GM12878 (cell line): Measurements from ENCODE around the gene SKIDA1. TPM values are rescaled to one million over a fixed set of nuclear protein-coding genes. Genes with fewer than 3 reads are reported as not detected.

Experiments
- ATAC-seq: fragments of 200-7000 bp; cut with Tn5 transposase; 3 replicates; pipeline ENCODE4 v1.9.1; 2020; ENCODE audit warnings: mild to moderate bottlenecking, moderate library complexity
- BruUV-seq: library from RNA; stranded (reverse); fragments of 400-500 nt; replicated peaks from 2 replicates; lab custom pipeline; 2021; lab: Mats Ljungman, UMichigan
- CTCF ChIA-PET: fragments of 300-600 bp; sonication (Branson Sonifier 250); formaldehyde crosslinking; extraction: SDS; loops from one replicate; lab custom pipeline; 2021; ENCODE audit warnings: inconsistent platforms; lab: Yijun Ruan, JAX
- POLR2A ChIA-PET: fragments of 350-600 bp; formaldehyde crosslinking; extraction: SDS; loops from one replicate; lab custom pipeline; 2021; ENCODE audit warnings: inconsistent platforms; lab: Charles Lee
- RAD21 ChIA-PET: fragments of 300-600 bp; sonication (Branson Sonifier 250); formaldehyde crosslinking; loops from one replicate; lab custom pipeline; 2023; ENCODE audit warnings: antibody characterized with exemption; ENCODE audit not compliant: unreplicated experiment; lab: Charles Lee
- SMC1A ChIA-PET: fragments of 300-600 bp; sonication (Branson Sonifier 250); formaldehyde crosslinking; loops from one replicate; lab custom pipeline; 2023; ENCODE audit not compliant: unreplicated experiment, uncharacterized antibody; lab: Charles Lee
- DNase-seq: peaks from one replicate; pipeline ENCODE4 v3.0.0-alpha.2; 2011; ENCODE audit warnings: low read depth, low spot score
- FAIRE-seq: peaks from 3 replicates; lab custom pipeline; 2011; peaks lifted over from hg19 to GRCh38; lab: Jason Lieb, UNC
- H2AFZ ChIP-seq: 2 replicates; pipeline ENCODE4 v1.6.0; 2011; ENCODE audit warnings: low read depth, low read length, control low read depth; ENCODE audit not compliant: control insufficient read depth
- H3K27ac ChIP-seq: 2 replicates; pipeline ENCODE4 v1.5.1; 2011; ENCODE audit warnings: control low read depth; ENCODE audit not compliant: control insufficient read depth, insufficient read depth
- H3K27me3 ChIP-seq, 2 experiments: replicated peaks in 1 of 2; 2 replicates each; pipeline versions ENCODE4 v1.6.0 to v1.6.1; 2011; ENCODE audit warnings: low read length in 1 of 2; ENCODE audit not compliant: control insufficient read depth in 2 of 2, insufficient read depth in 2 of 2
- H3K36me3 ChIP-seq, 2 experiments: 2 replicates each; pipeline ENCODE4 v1.5.1; 2011; ENCODE audit warnings: low read length in 1 of 2; ENCODE audit not compliant: control insufficient read depth in 2 of 2, insufficient read depth in 2 of 2
- H3K4me1 ChIP-seq: 2 replicates; pipeline ENCODE4 v1.6.1; 2011; ENCODE audit warnings: mild to moderate bottlenecking, low read length, moderate library complexity, mixed read lengths; ENCODE audit not compliant: control insufficient read depth, insufficient read depth
- H3K4me2 ChIP-seq: 2 replicates; pipeline ENCODE4 v1.6.0; 2011; ENCODE audit warnings: control low read depth; ENCODE audit not compliant: control insufficient read depth, insufficient read depth
- H3K4me3 ChIP-seq: fragments of 200-600 bp; sonication (generic); 2 replicates; pipeline ENCODE4 v1.5.1; 2016
- H3K79me2 ChIP-seq: 2 replicates; pipeline ENCODE4 v1.6.0; 2011; ENCODE audit warnings: low read length; ENCODE audit not compliant: control insufficient read depth, insufficient read depth
- H3K9ac ChIP-seq: 2 replicates; pipeline ENCODE4 v1.8.0; 2011; ENCODE audit warnings: low read length, control low read depth, mixed read lengths; ENCODE audit not compliant: control insufficient read depth, insufficient read depth
- H3K9me3 ChIP-seq: replicated peaks from 3 replicates; pipeline ENCODE4 v1.5.1; 2011; ENCODE audit warnings: mild to moderate bottlenecking, low read length; ENCODE audit not compliant: control insufficient read depth, insufficient read depth
- H4K20me1 ChIP-seq: 2 replicates; pipeline ENCODE4 v1.6.0; 2011; ENCODE audit not compliant: control insufficient read depth, insufficient read depth
- YY1 ChIP-seq: IDR thresholded peaks from 2 replicates; pipeline ENCODE4 v1.6.1; 2011; ENCODE audit warnings: low read depth, mild to moderate bottlenecking, low read length
- ZNF384 ChIP-seq: IDR thresholded peaks from 2 replicates; pipeline ENCODE4 v1.6.1; 2012; ENCODE audit warnings: low read depth, mild to moderate bottlenecking, low read length, improper control_type of control experiment, borderline replicate concordance
- WGBS: methylation state at CpG from one replicate; pipeline ENCODE4 v1.1.6; 2016; ENCODE audit warnings: low lambda C conversion rate; ENCODE audit not compliant: insufficient replicate concordance, insufficient coverage; ENCODE audit errors: missing lambda C conversion rate; 5-methylcytosine and 5-hydroxymethylcytosine counted together
- in situ Hi-C: fragments of 300-500 bp; cut with MboI; formaldehyde crosslinking; loops from 9 replicates; pipeline ENCODE4 v1.14.3; 2018; ENCODE audit warnings: mixed read lengths
- intact Hi-C: fragments of 100-400 bp; cut with micrococcal nuclease; formaldehyde crosslinking; loops from one replicate; pipeline ENCODE4 v1.14.2; 2022; ENCODE audit not compliant: unreplicated experiment
- polyA plus RNA-seq, 11 experiments: library from polyadenylated mRNA; depleted of rRNA in 4 of 11; unstranded in 6 of 11; stranded (reverse) in 5 of 11; fragments of >200 nt; fragmentation: Nextera tagmentation in 4 of 11; fragmentation: Illumina TruSeq in 1 of 11; extraction: Ambion mirVana in 4 of 11; extraction: Trizol in 1 of 11; gene quantifications; 1 replicate in 1 of 11; 2 replicates in 10 of 11; pipeline versions ENCODE4 v1.2.1 to v1.2.3, GENCODE V29; 2011 to 2016; ENCODE audit warnings: inconsistent platforms in 2 of 11, missing spikeins in 2 of 11, low read depth in 1 of 11
- total RNA-seq, 4 experiments: library from RNA; depleted of rRNA in 3 of 4; stranded (reverse); fragments of >200 nt in 3 of 4; fragmentation: Illumina TruSeq in 1 of 4; extraction: Trizol in 1 of 4; gene quantifications; 2 replicates each; pipeline versions ENCODE4 v1.2.1 to v1.2.3, GENCODE V29; 2013 to 2021
- TF ChIP-seq, protein P1 (sequence below): fragments of 450-650 bp; IDR thresholded peaks from 2 replicates; pipeline ENCODE4 v1.6.1; 2017; ENCODE audit warnings: low read depth, mild to moderate bottlenecking, moderate library complexity
- TF ChIP-seq, protein P2 (sequence below): fragments of 450-650 bp; IDR thresholded peaks from 2 replicates; pipeline ENCODE4 v1.6.1; 2016; ENCODE audit warnings: mild to moderate bottlenecking

Gene SKIDA1
- total and polyA plus RNA-seq, 10 of the 15 experiments (the other 5 are each of a cell fraction or from before 2014, with no cell fraction given) = 0.05 to 0.90 (median 0.28) TPM

DNA sequence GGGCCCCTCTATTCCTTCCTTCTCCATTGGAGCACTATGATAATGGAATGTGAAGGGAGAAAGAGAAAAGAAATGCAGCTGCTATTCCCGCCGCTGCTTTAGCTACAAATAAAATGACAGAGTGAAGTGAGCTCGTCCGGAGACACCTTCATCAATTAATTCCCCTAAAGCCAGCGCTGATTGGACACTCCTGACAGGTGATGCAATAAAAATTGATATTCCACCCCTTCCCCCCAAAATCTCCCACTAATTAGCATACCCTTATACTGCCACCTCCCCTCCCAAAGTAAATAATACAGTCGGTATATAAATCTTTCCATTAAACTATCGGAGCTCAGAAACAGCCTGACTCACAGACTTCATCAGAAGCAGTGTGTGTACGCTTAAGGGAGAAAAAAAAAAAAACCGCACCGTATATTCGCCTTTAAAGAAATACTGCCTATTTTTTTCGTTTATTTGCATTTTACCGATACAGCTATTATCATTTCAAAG lies 7.3 kb downstream of the SKIDA1 start:
- intact Hi-C loops = no loop called here
- Histone ChIP-seq H3K27me3 (peaks cover 10 to 28% of the 10 kb centered on the region in 2 experiments), H3K36me3 (no peaks in the 10 kb centered on the region), H3K9me3 (no peaks in the 10 kb centered on the region), H4K20me1 (no peaks in the 10 kb centered on the region), H3K4me3 (peak overlapping the region; percentile 62; the same call in 1 of the 2 replicates), H3K27ac (no peak overlapping the region), H2AFZ (no peak overlapping the region), H3K9ac (no peak overlapping the region), H3K79me2 (no peaks in the 10 kb centered on the region), H3K4me1 (peaks cover 21% of the 10 kb centered on the region), H3K4me2 (peak overlapping the region; percentile 89)
- ATAC-seq (peak; percentile 28; the same call in 2 of the 3 replicates), FAIRE-seq (no peak), DNase-seq (no peak)
- in situ Hi-C loops = no loop called here
- ChIA-PET RAD21 (interaction anchor here (0.8 to 1.2 kb wide), 3 partner anchors 22 to 239 kb away, joined by 3 to 8 read pairs (median 3); no protein-coding TSS in a partner anchor), SMC1A (interaction anchor here (0.5 to 1.5 kb wide), 9 partner anchors 15 to 459 kb away, joined by 3 to 6 read pairs (median 3); no protein-coding TSS in a partner anchor), POLR2A (interaction anchor here (0.5 to 0.6 kb wide), 4 partner anchors 142 to 1473 kb away, joined by 3 to 6 read pairs (median 3); no protein-coding TSS in a partner anchor), CTCF (interaction anchor here (0.7 to 1.0 kb wide), 4 partner anchors 12 to 213 kb away, joined by 3 to 4 read pairs (median 4); no protein-coding TSS in a partner anchor)
- TF ChIP-seq, protein P1, sequence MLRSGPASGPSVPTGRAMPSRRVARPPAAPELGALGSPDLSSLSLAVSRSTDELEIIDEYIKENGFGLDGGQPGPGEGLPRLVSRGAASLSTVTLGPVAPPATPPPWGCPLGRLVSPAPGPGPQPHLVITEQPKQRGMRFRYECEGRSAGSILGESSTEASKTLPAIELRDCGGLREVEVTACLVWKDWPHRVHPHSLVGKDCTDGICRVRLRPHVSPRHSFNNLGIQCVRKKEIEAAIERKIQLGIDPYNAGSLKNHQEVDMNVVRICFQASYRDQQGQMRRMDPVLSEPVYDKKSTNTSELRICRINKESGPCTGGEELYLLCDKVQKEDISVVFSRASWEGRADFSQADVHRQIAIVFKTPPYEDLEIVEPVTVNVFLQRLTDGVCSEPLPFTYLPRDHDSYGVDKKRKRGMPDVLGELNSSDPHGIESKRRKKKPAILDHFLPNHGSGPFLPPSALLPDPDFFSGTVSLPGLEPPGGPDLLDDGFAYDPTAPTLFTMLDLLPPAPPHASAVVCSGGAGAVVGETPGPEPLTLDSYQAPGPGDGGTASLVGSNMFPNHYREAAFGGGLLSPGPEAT = 0 out of 2 replicates have a peak, but pooled peaks have one; percentile 22
- TF ChIP-seq YY1 (no peak), ZNF384 (peak; percentile 79; the same call in 1 of the 2 replicates)
- TF ChIP-seq, protein P2, sequence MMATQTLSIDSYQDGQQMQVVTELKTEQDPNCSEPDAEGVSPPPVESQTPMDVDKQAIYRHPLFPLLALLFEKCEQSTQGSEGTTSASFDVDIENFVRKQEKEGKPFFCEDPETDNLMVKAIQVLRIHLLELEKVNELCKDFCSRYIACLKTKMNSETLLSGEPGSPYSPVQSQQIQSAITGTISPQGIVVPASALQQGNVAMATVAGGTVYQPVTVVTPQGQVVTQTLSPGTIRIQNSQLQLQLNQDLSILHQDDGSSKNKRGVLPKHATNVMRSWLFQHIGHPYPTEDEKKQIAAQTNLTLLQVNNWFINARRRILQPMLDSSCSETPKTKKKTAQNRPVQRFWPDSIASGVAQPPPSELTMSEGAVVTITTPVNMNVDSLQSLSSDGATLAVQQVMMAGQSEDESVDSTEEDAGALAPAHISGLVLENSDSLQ = peak; percentile 26; the same call in 1 of the 2 replicates
- BruUV-seq = no TSS peak
- 5% methylated on average over 13 of the region's 13 CpGs for WGBS
